WTC11 (cell line): ENCODE results near the gene U2AF2.
A peak's percentile ranks its signal among the peaks of the same experiment; 100 is the strongest.

ENCODE experiments used
- AFF4 ChIP-seq: sonication (generic); formaldehyde crosslinking; IDR thresholded peaks from 2 replicates; pipeline ENCODE4 v1.8.1; 2023; ENCODE audit warnings: mild to moderate bottlenecking, missing genetic modification reagents, borderline replicate concordance
- ATF3 ChIP-seq: sonication (generic); formaldehyde crosslinking; conservative IDR thresholded peaks from 2 replicates; pipeline ENCODE4 v1.8.1; 2022; ENCODE audit warnings: mild to moderate bottlenecking, missing genetic modification reagents
- CREB1 ChIP-seq: sonication (generic); formaldehyde crosslinking; IDR thresholded peaks from 2 replicates; pipeline ENCODE4 v1.8.0; 2023; ENCODE audit warnings: mild to moderate bottlenecking, missing genetic modification reagents
- CTCF ChIP-seq: fragments of 200-600 bp; IDR thresholded peaks from 2 replicates; pipeline ENCODE4 v1.8.0; 2022; ENCODE audit warnings: antibody characterized with exemption
- FOXP1 ChIP-seq: sonication (generic); formaldehyde crosslinking; IDR thresholded peaks from 2 replicates; pipeline ENCODE4 v1.8.0; 2022; ENCODE audit warnings: missing genetic modification reagents, mild to moderate bottlenecking, moderate library complexity, borderline replicate concordance
- KAT7 ChIP-seq: sonication (generic); formaldehyde crosslinking; IDR thresholded peaks from 2 replicates; pipeline ENCODE4 v1.8.1; 2023; ENCODE audit warnings: missing genetic modification reagents, mild to moderate bottlenecking, borderline replicate concordance
- NR2C2 ChIP-seq: sonication (generic); formaldehyde crosslinking; IDR thresholded peaks from 2 replicates; pipeline ENCODE4 v1.8.0; 2022; ENCODE audit warnings: mild to moderate bottlenecking, missing genetic modification reagents
- ZNF219 ChIP-seq: sonication (generic); formaldehyde crosslinking; IDR thresholded peaks from 2 replicates; pipeline ENCODE4 v1.8.0; 2023; ENCODE audit warnings: missing genetic modification reagents, mild to moderate bottlenecking, borderline replicate concordance
- ZNF263 ChIP-seq: sonication (generic); formaldehyde crosslinking; IDR thresholded peaks from 2 replicates; pipeline ENCODE4 v1.8.1; 2022; ENCODE audit warnings: low read depth, mild to moderate bottlenecking, moderate library complexity, missing genetic modification reagents
- ZSCAN18 ChIP-seq: fragments of 250-450 bp; sonication (Bioruptor Pico); IDR thresholded peaks from 2 replicates; pipeline ENCODE4 v2.1.2; 2022; ENCODE audit warnings: mild to moderate bottlenecking, moderate library complexity
- TF ChIP-seq, protein P1 (sequence below): sonication (generic); formaldehyde crosslinking; IDR thresholded peaks from 2 replicates; pipeline ENCODE4 v1.8.1; 2022; ENCODE audit warnings: mild to moderate bottlenecking, missing genetic modification reagents, moderate library complexity, borderline replicate concordance
- TF ChIP-seq, protein P2 (sequence below): sonication (generic); formaldehyde crosslinking; IDR thresholded peaks from 2 replicates; pipeline ENCODE4 v1.8.0; 2023; ENCODE audit warnings: missing genetic modification reagents
- TF ChIP-seq, protein P3 (sequence below): sonication (generic); formaldehyde crosslinking; IDR thresholded peaks from 2 replicates; pipeline ENCODE4 v1.8.0; 2022; ENCODE audit warnings: mild to moderate bottlenecking, missing genetic modification reagents

GRCh38 chr19:55632463-55632834 is 22.4 kb upstream of the U2AF2 start:
- TF ChIP-seq CTCF (peak; percentile 87), ZNF219 (CRISPR knock-in tag) (no peak), NR2C2 (CRISPR knock-in tag) (no peak), ATF3 (CRISPR knock-in tag) (no peak), AFF4 (no peak), KAT7 (CRISPR knock-in tag) (no peak), ZSCAN18 (CRISPR knock-in tag) (no peak), ZNF263 (CRISPR knock-in tag) (no peak), CREB1 (CRISPR knock-in tag) (no peak), FOXP1 (no peak)
- TF ChIP-seq, protein P1, sequence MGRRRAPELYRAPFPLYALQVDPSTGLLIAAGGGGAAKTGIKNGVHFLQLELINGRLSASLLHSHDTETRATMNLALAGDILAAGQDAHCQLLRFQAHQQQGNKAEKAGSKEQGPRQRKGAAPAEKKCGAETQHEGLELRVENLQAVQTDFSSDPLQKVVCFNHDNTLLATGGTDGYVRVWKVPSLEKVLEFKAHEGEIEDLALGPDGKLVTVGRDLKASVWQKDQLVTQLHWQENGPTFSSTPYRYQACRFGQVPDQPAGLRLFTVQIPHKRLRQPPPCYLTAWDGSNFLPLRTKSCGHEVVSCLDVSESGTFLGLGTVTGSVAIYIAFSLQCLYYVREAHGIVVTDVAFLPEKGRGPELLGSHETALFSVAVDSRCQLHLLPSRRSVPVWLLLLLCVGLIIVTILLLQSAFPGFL (CRISPR knock-in tag) = no peak
- TF ChIP-seq, protein P2, sequence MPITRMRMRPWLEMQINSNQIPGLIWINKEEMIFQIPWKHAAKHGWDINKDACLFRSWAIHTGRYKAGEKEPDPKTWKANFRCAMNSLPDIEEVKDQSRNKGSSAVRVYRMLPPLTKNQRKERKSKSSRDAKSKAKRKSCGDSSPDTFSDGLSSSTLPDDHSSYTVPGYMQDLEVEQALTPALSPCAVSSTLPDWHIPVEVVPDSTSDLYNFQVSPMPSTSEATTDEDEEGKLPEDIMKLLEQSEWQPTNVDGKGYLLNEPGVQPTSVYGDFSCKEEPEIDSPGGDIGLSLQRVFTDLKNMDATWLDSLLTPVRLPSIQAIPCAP (CRISPR knock-in tag) = no peak
- TF ChIP-seq, protein P3, sequence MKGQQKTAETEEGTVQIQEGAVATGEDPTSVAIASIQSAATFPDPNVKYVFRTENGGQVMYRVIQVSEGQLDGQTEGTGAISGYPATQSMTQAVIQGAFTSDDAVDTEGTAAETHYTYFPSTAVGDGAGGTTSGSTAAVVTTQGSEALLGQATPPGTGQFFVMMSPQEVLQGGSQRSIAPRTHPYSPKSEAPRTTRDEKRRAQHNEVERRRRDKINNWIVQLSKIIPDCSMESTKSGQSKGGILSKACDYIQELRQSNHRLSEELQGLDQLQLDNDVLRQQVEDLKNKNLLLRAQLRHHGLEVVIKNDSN (CRISPR knock-in tag) = no peak
